NCI-H345 treated with DMSO at 0.1 percent for 48 hours (cell line): Measurements from ENCODE around the gene ERH.
"Not testable (repeated sequence)": the region's sequence is repeated elsewhere in the genome, so short reads cannot be mapped to it uniquely, and the experiment has no call there.

Source experiments
- DNase-seq: peaks from one replicate; lab custom pipeline; 2025; ENCODE audit not compliant: unreplicated experiment; lab: John Stamatoyannopoulos, UW

Gene ERH

DNA sequence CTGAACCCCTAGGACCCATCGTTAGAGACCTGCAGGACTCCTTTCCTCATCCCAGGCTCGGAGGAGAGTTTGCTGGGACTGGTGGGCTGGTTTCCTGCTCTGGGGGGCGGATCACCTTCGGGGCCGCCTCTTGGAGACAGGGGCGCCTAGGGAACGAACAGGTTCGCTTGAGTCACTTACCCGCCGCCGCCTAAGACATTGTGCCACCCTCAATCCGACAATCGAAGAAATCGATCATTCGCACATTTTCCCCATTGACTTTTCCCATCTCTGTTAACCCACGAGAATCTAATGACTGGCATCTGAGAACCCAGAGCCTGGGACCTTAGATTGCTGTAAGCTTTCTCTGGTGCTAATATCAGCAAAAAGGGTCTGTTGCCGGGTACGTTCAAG, 715 bp upstream of the ERH start:
- DNase-seq, result no peak

DNA sequence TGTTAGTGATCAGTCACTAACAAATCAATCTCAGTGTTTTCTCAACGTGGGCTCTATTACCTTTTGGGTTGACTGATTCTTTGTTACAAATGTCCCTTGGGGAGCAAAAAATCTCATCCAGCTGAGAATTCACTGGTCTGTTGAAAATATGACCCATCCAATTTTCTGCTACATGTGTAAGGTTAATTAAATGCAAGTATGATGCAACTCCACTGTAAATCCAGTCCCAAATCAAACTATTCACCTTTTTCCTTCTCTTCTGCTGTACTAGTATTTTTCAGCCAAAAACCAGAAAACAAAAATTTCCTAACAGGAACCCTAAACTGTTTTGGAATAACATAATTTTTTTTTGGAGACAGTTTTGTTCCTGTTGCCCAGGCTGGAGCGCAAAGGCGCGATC, 2.2 kb downstream of the ERH start:
- no peak for DNase-seq

DNA sequence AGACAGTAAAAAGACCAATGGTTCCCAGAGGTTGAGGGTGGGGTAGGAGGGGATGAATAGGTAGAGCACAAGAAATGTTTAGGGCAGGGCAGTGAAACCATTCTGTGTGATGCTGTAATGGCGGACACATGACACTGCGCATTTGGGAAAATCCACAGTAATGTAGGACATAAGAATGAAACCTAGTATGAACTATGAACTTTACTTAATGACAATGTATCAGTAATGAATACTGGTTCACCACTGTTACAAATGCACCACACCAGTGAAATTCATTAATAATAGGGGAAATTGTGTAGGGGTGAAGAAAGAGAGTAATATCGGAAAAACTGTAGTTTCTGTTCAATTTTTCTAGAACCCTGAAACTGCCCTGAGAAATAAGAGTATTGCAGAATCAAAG, 5.6 kb downstream of the ERH start:
- no peak for DNase-seq

DNA sequence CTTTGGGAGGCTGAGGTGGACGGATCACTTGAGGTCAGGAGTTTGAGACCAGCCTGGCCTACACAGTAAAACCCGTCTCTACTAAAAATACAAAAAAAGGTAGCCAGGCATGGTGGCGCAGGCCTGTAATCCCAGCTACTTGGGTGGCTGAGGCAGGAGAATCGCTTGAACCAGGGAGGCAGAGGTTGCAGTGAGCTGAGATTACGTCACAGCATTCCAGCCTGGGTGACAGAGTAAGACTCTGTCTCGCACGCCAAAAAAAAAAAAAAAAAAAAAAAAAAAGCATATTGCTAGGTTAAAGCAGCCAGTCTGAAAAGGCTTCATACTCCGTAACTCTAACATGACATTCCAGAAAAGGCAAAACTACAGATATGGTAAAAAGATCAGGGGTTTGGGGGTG, 6.7 kb downstream of the ERH start:
- not testable (repeated sequence) for DNase-seq

DNA sequence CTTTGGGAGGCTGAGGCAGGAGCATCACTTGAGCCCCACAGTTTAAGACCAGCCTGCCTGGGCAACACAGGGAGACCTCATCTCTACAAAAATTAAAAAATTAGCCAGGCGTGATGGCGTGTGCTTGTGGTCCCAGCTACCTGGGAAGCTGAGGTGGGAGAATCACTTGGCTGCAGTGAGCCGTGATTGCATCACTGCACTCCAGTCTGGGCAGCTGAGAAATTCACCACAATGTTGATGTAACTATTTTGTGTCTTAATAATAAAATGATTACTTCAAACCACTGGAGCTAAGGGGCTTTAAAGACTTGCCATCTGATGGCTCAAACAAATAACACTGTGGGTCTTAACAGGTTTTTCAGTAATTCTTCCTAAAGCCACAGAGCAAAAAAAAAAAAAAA, 10.8 kb downstream of the ERH start:
- DNase-seq, result no peak

DNA sequence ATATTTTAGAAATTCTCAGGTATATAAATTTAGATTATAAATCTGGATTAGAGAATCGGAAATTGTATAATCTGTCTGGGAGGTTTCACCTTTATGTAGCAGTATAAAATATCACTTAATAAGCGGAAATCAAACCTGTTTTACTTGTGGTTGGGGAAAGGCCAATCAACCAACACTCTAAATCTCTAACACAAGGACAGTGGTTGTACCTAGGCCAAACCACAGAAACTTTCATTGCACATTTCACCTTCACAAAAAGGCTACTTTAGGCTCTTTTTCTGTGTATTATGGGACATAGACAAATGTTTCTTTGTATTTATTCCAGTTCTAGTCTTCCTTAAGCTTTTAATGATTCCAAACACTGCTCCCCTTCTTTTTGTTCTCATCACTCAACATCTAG, 19.8 kb downstream of the ERH start:
- no peak for DNase-seq

DNA sequence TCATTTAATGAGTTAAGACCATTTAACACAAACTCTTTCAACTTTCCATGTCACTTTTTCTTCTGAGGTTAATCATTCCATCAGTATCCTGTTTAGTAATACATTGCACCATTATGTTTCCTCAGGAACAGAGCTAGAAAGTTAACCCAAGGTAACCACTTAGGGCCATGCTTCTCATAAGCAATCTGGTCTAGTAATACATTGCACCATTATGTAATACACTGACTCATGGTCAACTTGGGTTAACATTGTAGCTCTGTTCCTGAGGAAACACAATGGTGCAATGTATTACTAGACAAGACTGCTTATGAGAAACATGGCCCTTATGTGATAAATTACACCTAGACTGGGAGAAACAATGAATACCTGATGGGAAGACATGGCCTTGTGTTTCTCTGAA, 21.7 kb downstream of the ERH start:
- no peak for DNase-seq

DNA sequence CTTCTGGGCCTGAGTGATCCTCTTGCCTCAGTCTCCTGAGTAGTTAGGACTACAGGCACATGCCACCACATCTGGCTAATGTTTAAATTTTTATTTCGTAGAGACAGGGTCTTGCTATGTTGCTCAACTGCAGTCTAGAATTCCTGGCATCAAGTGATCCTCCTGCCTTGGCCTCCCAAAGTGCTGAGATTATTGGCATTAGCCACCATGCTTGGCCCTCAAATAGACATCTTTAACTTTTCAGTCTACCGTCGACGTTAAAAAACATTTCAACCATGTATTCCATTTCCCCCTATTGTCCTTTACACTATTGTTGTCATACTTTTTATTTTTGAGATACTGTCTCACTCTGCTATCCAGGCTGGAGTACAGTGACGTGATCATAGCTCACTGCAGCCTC, 22.4 kb downstream of the ERH start:
- DNase-seq, result no peak

DNA sequence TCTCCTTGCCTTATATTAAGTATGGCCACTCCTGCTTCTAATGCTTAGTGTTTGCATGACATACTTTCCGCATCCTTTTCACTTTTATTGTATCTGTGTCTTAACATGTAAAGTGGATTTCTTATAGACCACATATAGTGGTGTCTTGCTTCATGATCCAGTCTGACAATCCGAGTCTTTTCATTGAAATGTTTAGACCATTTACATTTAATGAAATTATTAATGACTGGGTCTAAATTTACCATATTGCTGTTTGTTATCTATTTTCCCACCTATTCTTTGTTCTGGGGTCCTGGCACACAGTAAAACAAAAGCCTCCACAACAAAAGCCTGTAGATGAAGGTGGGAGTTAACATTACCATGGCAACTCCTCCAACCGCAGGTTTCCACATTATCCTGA, 22.9 kb downstream of the ERH start:
- no peak for DNase-seq

DNA sequence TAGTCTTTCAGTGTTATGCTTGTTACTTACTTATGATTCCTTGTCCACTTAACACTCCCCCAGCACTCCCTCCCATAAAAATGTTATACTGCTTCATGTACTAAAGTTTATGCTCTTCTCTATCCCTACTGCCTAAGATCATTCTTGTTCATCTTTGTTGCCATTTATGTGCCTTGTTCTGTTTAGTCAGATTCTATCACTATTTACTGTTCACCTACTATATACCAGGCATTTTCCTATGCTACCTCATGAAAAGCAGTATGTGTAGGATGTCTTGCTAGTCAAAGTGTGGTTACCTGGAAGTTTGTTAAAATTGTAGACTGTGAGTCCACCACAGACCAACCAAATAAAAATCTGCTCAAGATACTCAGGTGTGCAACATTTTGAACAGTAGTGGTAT, 23.9 kb downstream of the ERH start:
- DNase-seq, result no peak

DNA sequence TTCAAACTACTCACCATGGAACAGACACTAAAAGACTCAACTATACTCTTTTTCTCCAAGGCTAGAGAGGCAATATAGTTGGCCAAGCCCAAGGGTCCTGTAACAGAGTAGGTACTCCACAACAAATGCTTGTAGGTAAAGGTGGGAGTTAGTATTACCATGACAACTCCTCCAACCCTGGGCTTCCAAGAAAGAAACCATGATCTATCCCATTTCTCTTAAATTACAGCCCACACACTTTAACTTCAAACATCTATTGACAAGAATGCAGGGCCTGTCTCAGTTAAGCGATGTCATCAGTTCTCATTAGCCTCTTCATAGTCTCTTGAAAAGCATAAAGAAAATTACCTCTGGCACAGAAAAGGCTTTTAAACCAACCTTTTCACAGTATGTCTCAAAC, 25.0 kb downstream of the ERH start:
- no peak for DNase-seq

DNA sequence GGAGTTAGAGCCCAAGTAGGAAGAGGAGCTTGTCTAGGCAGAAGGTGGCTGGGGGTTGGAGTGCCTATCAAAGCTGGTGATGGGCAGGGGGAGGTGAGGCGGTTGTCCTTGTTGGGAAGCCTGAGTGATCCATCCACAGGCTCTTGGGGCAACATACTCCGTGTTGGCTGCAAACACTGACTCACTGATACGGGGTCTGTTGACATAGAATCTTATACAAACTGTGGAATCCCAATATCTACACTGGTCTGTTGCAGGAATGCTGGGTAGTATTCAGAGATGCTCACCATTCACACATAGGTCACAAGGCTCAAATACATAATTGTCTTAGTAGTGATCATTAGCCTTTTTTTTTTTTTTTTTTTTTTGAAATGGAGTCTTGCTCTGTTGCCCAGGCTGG, 26.0 kb downstream of the ERH start:
- no peak for DNase-seq

DNA sequence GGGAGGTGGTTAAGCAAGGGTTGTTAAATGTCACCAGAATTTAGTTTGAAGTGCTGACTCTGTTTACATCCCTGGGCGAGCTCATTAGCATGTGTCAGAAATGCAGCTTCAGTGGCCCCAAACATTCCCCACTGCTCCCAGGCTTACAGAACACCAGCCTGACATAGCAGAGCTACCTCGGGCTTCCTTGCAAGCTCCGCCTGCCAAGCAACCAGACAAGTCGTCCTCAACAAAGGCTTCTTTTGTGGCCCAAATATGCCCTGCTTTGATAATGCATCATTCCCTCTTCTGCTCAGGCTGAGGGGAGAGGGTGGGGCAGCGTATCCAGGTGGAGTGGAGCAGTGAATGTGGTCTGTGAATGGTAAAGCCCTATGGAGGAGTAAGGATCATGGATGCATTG, 28.0 kb downstream of the ERH start:
- DNase-seq, result no peak

DNA sequence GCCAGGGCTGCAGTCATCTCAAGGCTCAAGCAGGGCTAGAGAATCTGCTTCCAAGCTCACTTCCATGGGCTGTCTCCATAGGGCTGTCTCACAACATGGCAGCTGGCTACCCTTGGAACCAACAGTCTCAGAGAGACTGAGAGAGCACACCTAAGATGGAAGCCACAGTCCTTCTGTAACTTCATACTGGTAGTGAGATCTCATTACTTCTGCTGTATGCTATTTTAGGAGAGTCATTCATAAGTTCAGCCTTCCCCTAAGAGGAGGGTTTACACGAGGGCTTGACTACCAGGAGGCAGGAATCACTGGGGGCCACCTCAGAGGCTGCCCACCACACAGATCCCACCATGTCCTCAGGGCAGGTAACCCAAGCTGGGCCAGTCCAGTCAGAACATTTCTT, 29.7 kb downstream of the ERH start:
- DNase-seq, result no peak

DNA sequence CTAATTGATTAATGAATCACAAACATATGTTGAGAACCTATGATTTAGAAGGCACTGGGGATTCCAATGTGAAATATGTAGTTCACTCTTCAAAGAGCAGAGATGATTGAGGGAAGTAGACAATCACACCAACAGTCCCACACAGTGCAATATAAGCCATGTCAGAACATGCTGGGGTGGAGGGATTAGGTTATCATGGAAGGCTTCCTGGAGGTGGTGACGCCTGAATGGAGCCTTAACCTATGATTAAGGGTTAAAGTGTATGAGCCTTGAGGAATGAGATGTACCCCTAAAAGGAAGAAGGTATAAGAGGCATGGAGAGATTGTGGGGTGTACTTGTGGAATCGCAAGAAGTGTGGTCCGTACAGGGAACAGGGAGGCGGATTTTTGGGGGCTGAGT, 31.3 kb downstream of the ERH start:
- DNase-seq, result no peak

DNA sequence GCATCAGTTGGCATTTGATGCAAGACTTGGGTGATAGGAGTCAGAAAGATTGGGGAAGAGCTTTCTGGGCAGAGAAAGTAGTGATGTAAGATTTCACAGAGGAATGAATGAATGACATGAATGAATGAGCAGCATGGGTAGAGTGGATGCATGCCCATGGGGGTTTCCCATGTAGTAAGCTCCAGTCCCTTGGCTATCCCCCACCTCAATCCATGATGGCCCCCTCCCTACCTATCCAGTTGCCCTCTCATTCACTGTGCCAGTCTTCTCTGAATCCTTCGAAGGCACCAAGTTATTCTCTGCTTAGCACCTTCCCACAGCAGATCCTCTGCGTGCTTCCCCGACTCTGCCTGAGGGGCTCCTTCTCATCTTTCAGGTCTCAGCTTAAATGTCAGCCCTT, 32.0 kb downstream of the ERH start:
- DNase-seq, result no peak

DNA sequence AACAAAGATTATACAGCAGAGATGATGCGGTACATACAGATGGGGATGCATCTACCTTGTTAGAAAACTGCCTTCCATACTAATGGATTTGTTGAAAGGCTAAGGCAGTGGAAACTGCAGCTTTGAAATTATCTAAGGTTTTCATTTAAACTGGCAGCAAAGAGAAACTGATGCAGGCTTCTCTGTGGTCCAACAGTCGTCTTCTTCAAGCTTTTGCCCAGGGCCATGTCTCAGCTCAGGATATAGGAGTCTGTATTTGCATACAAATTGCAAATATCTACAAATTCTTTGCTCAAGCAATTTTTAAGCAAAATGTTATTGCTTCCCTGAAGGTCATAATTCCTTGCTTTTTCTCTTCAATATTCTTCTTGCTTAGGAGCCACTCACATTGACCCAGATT, 33.7 kb downstream of the ERH start:
- no peak for DNase-seq

DNA sequence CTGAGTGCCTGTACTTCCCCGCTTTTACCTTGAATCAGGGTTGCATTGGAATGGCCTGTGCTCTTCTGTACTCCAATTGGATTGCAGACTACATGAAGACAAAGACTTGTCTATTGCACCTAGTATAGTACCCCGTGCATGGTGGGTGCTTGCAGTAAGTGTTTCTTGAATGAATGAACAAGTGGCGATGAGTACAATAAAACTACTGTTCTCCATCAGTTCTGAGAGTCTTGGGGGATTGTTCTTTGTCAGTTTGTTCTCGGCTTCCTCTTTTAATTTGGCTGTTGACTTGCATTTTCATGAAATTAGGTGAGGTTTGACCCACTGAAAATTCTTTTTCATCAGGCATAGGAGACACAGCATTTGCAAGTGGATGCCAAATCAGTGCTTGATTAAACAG, 34.1 kb downstream of the ERH start:
- DNase-seq, result no peak

DNA sequence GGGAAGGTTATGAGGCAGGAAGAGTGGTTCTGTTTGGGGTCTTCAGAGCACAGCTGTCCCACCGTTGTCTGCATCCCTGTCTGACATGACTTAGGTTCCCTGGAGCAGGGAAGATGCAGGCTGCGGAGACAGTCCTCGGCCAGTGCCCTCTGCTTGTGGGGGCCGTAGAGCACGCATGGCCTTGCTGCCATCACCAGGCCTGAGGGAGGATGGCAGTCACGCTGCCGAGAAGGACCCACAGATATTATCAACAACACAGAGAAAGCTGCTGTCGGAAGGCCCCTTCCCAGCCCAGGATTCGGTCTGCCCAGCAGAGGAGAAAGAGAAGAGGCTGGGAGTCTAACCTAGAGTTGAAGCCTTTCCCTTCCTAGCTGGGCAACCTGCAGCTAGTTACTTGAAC, 35.0 kb downstream of the ERH start:
- no peak for DNase-seq

DNA sequence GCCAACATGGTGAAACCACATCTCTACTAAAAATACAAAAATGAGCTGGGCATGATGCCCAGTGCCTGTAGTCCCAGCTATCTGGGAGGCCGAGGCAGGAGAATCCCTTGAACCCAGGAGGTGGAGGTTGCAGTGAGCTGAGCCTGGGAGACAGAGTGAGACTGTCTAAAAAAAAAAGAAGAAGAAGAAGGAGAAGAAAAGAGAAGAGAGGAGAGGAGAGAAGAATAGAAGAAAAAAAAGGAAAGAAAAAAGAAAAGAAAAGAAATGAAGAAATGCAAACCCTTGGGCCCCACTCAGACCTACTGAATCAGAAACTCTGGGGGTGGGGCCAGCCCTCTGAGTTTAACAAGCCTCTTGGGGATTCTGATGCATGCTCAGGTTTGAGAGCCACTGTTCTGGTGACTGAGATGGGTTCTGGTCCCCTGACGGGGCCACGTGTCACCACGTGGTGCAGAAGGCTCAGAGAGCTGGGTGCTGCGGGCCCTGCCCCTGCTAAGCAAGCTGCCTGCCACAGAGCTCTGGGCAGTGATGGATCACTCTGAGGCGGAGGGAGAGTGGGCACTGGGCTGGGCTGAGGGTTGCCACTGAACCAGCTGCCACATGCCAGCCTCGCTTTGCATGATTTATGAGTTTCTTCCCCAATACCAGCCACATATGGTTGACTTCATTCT, 37.5 kb downstream of the ERH start:
- no peak for DNase-seq

DNA sequence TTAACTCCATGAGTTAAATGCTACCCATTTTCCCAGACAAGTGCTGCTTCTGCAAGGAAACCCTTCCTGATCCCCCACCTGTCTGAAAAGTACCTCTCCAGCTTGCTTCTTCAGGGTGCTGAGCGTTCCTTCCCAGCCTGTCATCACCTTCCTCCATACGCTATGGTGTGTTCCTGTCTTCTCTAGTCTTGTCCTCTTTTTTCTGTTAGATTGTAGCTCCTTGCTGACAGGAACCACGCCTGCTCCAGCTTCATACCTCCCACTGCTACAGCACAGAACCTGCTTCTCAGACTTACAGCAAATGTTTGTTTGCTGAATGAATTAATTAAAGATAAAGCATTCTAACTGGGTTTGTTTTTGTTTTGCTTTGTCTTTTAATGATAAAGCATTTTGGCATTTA, 39.1 kb downstream of the ERH start:
- DNase-seq, result no peak

DNA sequence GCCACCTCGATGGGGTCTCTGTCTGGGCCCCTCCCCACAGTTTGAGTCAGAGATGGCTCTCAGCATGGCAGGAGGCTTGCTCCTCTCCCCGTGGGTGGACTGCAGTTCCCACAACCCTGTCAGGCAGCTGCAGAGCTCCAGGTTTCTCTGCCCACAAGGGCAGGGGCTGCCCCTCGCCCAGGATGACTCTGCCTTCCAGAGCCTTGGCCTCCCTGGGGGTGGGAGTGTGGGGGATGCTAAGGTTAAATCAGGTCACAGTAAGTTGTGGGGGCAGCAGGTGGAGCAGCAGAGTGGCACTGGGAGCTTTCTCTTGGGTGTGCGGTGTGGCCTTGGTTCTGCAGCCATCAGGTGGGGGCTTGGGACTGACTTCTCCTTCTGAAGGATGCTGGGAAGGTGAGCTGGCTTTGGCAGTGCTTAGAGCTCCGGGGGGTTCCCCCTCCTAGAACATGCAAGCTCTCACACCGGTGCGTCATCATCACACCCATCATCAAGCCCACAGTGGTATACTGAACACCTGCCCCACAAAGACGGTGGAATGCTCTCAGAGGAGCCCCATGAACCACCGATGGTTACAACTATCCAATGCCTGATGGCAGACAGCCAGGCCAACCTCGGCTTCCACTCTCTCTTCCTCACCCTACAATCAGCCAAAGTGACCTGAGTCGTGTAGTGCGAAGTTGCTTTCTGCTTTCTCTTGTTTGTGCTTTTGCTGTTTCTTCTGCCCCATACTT, 39.7 kb downstream of the ERH start:
- DNase-seq, result no peak

DNA sequence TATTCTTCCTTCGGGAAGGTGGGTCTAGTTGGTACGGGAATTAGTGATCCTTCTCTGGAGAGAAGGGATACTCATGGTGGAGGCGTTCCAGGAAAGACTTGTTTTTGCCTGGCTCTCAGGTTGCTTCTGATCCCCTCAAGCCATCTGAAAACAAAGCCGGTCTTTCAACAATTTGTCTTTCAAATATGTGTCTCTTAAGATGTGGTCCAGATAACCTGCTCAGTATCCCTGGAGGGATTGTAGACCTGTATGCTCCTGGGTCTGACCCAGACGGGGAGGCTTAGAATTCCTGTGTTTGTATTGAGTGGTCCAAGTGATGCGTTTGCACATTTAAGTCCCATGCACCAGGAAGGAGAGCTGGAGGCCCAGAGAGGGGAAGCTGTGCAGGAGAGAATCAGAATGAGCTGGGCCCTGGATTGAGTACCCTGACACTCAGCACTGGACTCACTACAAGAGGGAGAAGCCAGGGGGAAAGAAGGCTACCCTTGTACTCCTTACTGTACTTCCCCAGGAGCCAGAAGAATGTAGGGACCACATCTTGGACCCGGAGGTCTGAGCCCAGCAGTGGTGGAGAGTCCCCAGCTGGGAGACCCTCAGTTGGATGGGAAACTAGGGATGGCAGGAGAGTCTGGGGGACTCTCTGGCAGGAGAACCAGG, 40.4 kb downstream of the ERH start:
- DNase-seq, result no peak
